ENCODE results near the gene NFATC2.

The NFATC2 gene

GRCh38 chr20:51384875-51385274 lies 157.6 kb downstream of the NFATC2 start:
- TF ChIP-seq ZNF10 (tag by site-specific recombination; IDR thresholded peaks at IDR 0.05) (no peak), ZNF426 (tag by site-specific recombination; IDR thresholded peaks at IDR 0.05) (no peak), ZSCAN4 (tag by site-specific recombination; IDR thresholded peaks at IDR 0.05) (no peak), ZNF248 (tag by site-specific recombination; IDR thresholded peaks at IDR 0.05) (no peak), ZNF19 (tag by site-specific recombination; IDR thresholded peaks at IDR 0.05; ENCODE audit: low read depth) (no peak), ZNF433 (tag by site-specific recombination; IDR thresholded peaks at IDR 0.05; ENCODE audit: low read depth) (no peak), ZNF510 (tag by site-specific recombination; IDR thresholded peaks at IDR 0.05; ENCODE audit: insufficient replicate concordance) (no peak), GLI4 (tag by site-specific recombination; IDR thresholded peaks at IDR 0.05) (no peak), INSM2 (tag by site-specific recombination; IDR thresholded peaks at IDR 0.05) (no peak), RBAK (tag by site-specific recombination; IDR thresholded peaks at IDR 0.05) (no peak), ZNF394 (tag by site-specific recombination; IDR thresholded peaks at IDR 0.05; ENCODE audit: borderline replicate concordance) (no peak), BCL11B (tag by site-specific recombination; IDR thresholded peaks at IDR 0.05; ENCODE audit: low read depth) (no peak), KLF10 (tag by site-specific recombination; IDR thresholded peaks at IDR 0.05) (no peak), ZNF654 (tag by site-specific recombination; IDR thresholded peaks at IDR 0.05; ENCODE audit: low read depth) (no peak)
- TF ChIP-seq, protein P1, sequence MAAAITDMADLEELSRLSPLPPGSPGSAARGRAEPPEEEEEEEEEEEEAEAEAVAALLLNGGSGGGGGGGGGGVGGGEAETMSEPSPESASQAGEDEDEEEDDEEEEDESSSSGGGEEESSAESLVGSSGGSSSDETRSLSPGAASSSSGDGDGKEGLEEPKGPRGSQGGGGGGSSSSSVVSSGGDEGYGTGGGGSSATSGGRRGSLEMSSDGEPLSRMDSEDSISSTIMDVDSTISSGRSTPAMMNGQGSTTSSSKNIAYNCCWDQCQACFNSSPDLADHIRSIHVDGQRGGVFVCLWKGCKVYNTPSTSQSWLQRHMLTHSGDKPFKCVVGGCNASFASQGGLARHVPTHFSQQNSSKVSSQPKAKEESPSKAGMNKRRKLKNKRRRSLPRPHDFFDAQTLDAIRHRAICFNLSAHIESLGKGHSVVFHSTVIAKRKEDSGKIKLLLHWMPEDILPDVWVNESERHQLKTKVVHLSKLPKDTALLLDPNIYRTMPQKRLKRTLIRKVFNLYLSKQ (tag by site-specific recombination; IDR thresholded peaks at IDR 0.05; ENCODE audit: borderline replicate concordance), result no peak
- TF ChIP-seq, protein P2, sequence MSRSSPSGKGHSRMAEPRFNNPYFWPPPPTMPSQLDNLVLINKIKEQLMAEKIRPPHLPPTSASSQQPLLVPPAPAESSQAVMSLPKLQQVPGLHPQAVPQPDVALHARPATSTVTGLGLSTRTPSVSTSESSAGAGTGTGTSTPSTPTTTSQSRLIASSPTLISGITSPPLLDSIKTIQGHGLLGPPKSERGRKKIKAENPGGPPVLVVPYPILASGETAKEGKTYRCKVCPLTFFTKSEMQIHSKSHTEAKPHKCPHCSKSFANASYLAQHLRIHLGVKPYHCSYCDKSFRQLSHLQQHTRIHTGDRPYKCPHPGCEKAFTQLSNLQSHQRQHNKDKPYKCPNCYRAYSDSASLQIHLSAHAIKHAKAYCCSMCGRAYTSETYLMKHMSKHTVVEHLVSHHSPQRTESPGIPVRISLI (tag by site-specific recombination; IDR thresholded peaks at IDR 0.05), result no peak
- TF ChIP-seq, protein P3, sequence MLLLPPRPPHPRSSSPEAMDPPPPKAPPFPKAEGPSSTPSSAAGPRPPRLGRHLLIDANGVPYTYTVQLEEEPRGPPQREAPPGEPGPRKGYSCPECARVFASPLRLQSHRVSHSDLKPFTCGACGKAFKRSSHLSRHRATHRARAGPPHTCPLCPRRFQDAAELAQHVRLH (tag by site-specific recombination; IDR thresholded peaks at IDR 0.05), result no peak
- H3K27ac ChIP-seq (ENCODE audit: extremely low read depth, low read depth, low read length), result no peak overlapping the region
- ChIA-PET POLR2A (no interaction called here), CTCF (interaction anchor here (0.6 to 2.5 kb wide), 7 partner anchors 12 to 397 kb away, joined by 3 to 15 read pairs (median 6); no protein-coding TSS in a partner anchor)
- H3K4me1 ChIP-seq (ENCODE audit: control insufficient read depth, insufficient read depth, low read length), result no peaks in the 10 kb centered on the region; the same call in 1 of the 2 replicates
- H3K9me3 ChIP-seq (ENCODE audit: control insufficient read depth, insufficient read depth, low read depth, low read length), result no peaks in the 10 kb centered on the region
- H3K4me3 ChIP-seq (ENCODE audit: low read depth, low read length), result no peak overlapping the region
- H3K36me3 ChIP-seq (ENCODE audit: control insufficient read depth in 2 of 2, insufficient read depth in 1 of 2, low read length in 2 of 2), result no peaks in the 10 kb centered on the region

- TF ChIP-seq KLF16 (tag by site-specific recombination; IDR thresholded peaks at IDR 0.05) (no peak), OVOL3 (tag by site-specific recombination; IDR thresholded peaks at IDR 0.05) (no peak), WT1 (tag by site-specific recombination; IDR thresholded peaks at IDR 0.05) (no peak)
- TF ChIP-seq, protein P4, sequence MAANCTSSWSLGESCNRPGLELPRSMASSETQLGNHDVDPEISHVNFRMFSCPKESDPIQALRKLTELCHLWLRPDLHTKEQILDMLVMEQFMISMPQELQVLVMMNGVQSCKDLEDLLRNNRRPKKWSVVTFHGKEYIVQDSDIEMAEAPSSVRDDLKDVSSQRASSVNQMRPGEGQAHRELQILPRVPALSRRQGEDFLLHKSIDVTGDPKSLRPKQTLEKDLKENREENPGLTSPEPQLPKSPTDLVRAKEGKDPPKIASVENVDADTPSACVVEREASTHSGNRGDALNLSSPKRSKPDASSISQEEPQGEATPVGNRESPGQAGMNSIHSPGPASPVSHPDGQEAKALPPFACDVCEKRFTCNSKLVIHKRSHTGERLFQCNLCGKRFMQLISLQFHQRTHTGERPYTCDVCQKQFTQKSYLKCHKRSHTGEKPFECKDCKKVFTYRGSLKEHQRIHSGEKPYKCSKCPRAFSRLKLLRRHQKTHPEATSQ (tag by site-specific recombination; IDR thresholded peaks at IDR 0.05), result no peak
- Histone ChIP-seq H3K4me3 (ENCODE audit: low read depth, low read length) (no peak overlapping the region), H3K27ac (ENCODE audit: extremely low read depth, low read depth, low read length) (no peak overlapping the region), H3K36me3 (ENCODE audit: control insufficient read depth in 2 of 2, insufficient read depth in 1 of 2, low read length in 2 of 2) (no peaks in the 10 kb centered on the region), H3K4me1 (ENCODE audit: control insufficient read depth, insufficient read depth, low read length) (no peaks in the 10 kb centered on the region; the same call in 1 of the 2 replicates), H3K9me3 (ENCODE audit: control insufficient read depth, insufficient read depth, low read depth, low read length) (no peaks in the 10 kb centered on the region)
- ChIA-PET CTCF (interaction anchor here (0.6 to 2.5 kb wide), 2 partner anchors 11 to 12 kb away, joined by 3 to 9 read pairs; no protein-coding TSS in a partner anchor), POLR2A (no interaction called here)
Measured at GRCh38 chr20:51383891-51384510, 158.5 kb downstream of the NFATC2 start.

Data from HEK293 (cell line).